MCF 10A (cell line): ENCODE data around the gene SOD2. TPM values are rescaled to one million over a fixed set of nuclear protein-coding genes. Genes with fewer than 3 reads are reported as not detected.

Source experiments
- BruUV-seq: library from RNA; stranded (reverse); fragments of 400-500 nt; replicated peaks from 2 replicates; lab custom pipeline; 2021; lab: Mats Ljungman, UMichigan
- CTCF ChIA-PET: fragments of 300-600 bp; sonication (Branson Sonifier 250); formaldehyde crosslinking; extraction: SDS; loops from one replicate; lab custom pipeline; 2021; ENCODE audit warnings: antibody characterized with exemption, inconsistent platforms; lab: Yijun Ruan, JAX
- POLR2A ChIA-PET: fragments of 300-600, 350-650 bp; sonication (Branson Sonifier 250); formaldehyde crosslinking; extraction: SDS; loops from one replicate; lab custom pipeline; 2020; ENCODE audit warnings: antibody characterized with exemption, inconsistent platforms; lab: Yijun Ruan, JAX
- DNase-seq: peaks from one replicate; pipeline ENCODE4 v3.0.0-alpha.2; 2018; ENCODE audit not compliant: unreplicated experiment
- H3K27ac Mint-ChIP-seq: one replicate; pipeline ENCODE4 v1.8.0; 2022; ENCODE audit warnings: mild to moderate bottlenecking, low read depth, mixed read lengths; ENCODE audit not compliant: unreplicated experiment
- H3K27me3 Mint-ChIP-seq: one replicate; pipeline ENCODE4 v1.8.0; 2022; ENCODE audit warnings: mixed read lengths; ENCODE audit not compliant: insufficient read depth, unreplicated experiment
- H3K36me3 Mint-ChIP-seq: one replicate; pipeline ENCODE4 v1.8.0; 2022; ENCODE audit warnings: mild to moderate bottlenecking, moderate library complexity, mixed read lengths; ENCODE audit not compliant: insufficient read depth, unreplicated experiment
- H3K4me1 Mint-ChIP-seq: one replicate; pipeline ENCODE4 v1.8.0; 2022; ENCODE audit warnings: mixed read lengths; ENCODE audit not compliant: insufficient read depth, unreplicated experiment
- H3K4me3 Mint-ChIP-seq: one replicate; pipeline ENCODE4 v1.8.0; 2022; ENCODE audit warnings: mild to moderate bottlenecking, moderate library complexity, mixed read lengths; ENCODE audit not compliant: unreplicated experiment
- H3K9me3 Mint-ChIP-seq: one replicate; pipeline ENCODE4 v1.8.0; 2022; ENCODE audit warnings: mixed read lengths; ENCODE audit not compliant: unreplicated experiment
- intact Hi-C: fragments of 100-400 bp; cut with micrococcal nuclease; formaldehyde crosslinking; loops from 2 replicates; pipeline ENCODE4 v1.14.1; 2022
- total RNA-seq: library from RNA; stranded (reverse); gene quantifications from 2 replicates; pipeline ENCODE4 v1.2.3, GENCODE V29; 2022
- TF ChIP-seq, protein P1 (sequence below): fragments of 200-600 bp; IDR thresholded peaks from one replicate; pipeline ENCODE4 v1.8.0; 2022; ENCODE audit warnings: antibody characterized with exemption, mild to moderate bottlenecking; ENCODE audit not compliant: unreplicated experiment

SOD2 gene
- total RNA-seq, 1 experiment from 2014 or later: 600 TPM

DNA sequence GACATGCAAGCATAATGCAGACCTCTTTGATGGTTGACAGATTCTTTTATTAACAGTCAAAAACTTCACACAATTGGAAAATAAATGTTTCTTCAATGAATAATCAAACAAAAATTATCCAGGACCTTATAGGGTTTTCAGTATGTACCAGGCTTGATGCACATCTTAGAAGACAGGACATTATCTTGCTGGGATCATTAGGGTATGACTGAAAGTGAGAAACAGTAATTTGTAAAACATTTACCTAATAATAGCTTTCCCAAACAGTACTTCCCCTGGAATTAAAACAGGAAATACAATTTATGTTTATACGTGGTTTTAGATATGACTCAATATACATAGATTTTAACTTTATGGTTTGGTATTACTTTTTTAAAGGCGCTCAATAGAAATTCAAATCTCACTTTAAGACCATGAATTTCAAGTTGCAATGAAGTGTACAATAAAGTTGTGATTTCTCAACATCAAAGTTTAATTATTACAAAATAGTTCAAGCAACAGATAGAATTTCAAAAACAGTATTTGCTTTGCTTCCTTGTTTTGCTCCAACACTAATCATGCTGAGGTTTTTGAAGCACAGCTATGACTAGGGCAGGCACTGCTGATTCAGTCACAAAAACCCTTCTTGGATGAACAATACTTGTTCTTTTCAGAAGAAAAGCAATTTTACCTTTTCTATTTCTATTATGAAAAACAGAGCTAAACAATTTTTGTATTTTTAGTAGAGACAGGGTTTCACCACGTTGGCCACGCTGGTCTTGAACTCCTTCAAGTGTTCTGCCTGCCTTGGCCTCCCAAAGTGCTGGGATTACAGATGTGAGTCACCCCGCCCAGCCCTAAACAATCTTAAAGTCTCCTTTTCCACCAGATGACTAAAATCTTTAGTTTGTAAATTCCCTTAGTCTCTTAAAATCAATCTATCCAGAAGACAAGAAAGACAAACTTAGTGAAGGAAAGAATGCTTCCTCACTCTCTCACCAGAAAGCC is 13.7 kb downstream of the SOD2 start:
- Mint-ChIP-seq H3K9me3 (no peaks in the 10 kb centered on the region), H3K4me1 (peaks cover 9% of the 10 kb centered on the region), H3K4me3 (peak overlapping the region; percentile 41), H3K36me3 (peaks cover 100% of the 10 kb centered on the region), H3K27me3 (no peaks in the 10 kb centered on the region), H3K27ac (peak overlapping the region; percentile 27)
- intact Hi-C loops: no loop called here
- DNase-seq: no peak
- BruUV-seq: no TSS peak
- TF ChIP-seq, protein P1, sequence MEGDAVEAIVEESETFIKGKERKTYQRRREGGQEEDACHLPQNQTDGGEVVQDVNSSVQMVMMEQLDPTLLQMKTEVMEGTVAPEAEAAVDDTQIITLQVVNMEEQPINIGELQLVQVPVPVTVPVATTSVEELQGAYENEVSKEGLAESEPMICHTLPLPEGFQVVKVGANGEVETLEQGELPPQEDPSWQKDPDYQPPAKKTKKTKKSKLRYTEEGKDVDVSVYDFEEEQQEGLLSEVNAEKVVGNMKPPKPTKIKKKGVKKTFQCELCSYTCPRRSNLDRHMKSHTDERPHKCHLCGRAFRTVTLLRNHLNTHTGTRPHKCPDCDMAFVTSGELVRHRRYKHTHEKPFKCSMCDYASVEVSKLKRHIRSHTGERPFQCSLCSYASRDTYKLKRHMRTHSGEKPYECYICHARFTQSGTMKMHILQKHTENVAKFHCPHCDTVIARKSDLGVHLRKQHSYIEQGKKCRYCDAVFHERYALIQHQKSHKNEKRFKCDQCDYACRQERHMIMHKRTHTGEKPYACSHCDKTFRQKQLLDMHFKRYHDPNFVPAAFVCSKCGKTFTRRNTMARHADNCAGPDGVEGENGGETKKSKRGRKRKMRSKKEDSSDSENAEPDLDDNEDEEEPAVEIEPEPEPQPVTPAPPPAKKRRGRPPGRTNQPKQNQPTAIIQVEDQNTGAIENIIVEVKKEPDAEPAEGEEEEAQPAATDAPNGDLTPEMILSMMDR: no peak
- ChIA-PET CTCF (no interaction called here), POLR2A (interaction anchor here (0.8 to 5.6 kb wide), 7 partner anchors 9 to 111 kb away, joined by 3 to 29 read pairs (median 6); partner anchors contain the start of genes MRPL18, TCP1 and WTAP)

GRCh38 chr6:159678574-159678973 is 14.5 kb downstream of the SOD2 start:
- Mint-ChIP-seq H3K27me3 (no peaks in the 10 kb centered on the region), H3K9me3 (no peaks in the 10 kb centered on the region), H3K36me3 (peaks cover 100% of the 10 kb centered on the region), H3K27ac (no peak overlapping the region), H3K4me1 (peaks cover 11% of the 10 kb centered on the region), H3K4me3 (no peak overlapping the region)
- ChIA-PET CTCF (interaction anchor here (0.6 to 0.7 kb wide), 2 partner anchors 8 to 79 kb away, joined by 3 read pairs; no protein-coding TSS in a partner anchor), POLR2A (interaction anchor here (0.5 to 2.5 kb wide), 6 partner anchors 10 to 666 kb away, joined by 3 to 7 read pairs (median 4); partner anchors contain the start of genes MRPL18 and TCP1)
- intact Hi-C loops: no loop called here
- BruUV-seq: no TSS peak
- TF ChIP-seq, protein P1: no peak
- no peak for DNase-seq

GRCh38 chr6:159677506-159678165 is 15.4 kb downstream of the SOD2 start:
- DNase-seq: peak; percentile 25
- no peaks in the 10 kb centered on the region for H3K27me3 Mint-ChIP-seq
- no peak overlapping the region for H3K4me3 Mint-ChIP-seq
- H3K4me1 Mint-ChIP-seq: peaks cover 15% of the 10 kb centered on the region
- POLR2A ChIA-PET: interaction anchor here (0.8 to 2.5 kb wide), 9 partner anchors 11 to 667 kb away, joined by 3 to 7 read pairs (median 4); partner anchors contain the start of genes MRPL18 and TCP1
- H3K9me3 Mint-ChIP-seq: no peaks in the 10 kb centered on the region
- no TSS peak for BruUV-seq
- intact Hi-C loops: no loop called here
- H3K36me3 Mint-ChIP-seq: peaks cover 100% of the 10 kb centered on the region
- CTCF ChIA-PET: interaction anchor here (0.6 to 1.2 kb wide), 5 partner anchors 9 to 667 kb away, joined by 3 to 4 read pairs (median 3); no protein-coding TSS in a partner anchor
- peak overlapping the region; percentile 16 for H3K27ac Mint-ChIP-seq
- TF ChIP-seq, protein P1: no peak
